ENCODE results near the gene NTNG1.

NTNG1 gene

DNA sequence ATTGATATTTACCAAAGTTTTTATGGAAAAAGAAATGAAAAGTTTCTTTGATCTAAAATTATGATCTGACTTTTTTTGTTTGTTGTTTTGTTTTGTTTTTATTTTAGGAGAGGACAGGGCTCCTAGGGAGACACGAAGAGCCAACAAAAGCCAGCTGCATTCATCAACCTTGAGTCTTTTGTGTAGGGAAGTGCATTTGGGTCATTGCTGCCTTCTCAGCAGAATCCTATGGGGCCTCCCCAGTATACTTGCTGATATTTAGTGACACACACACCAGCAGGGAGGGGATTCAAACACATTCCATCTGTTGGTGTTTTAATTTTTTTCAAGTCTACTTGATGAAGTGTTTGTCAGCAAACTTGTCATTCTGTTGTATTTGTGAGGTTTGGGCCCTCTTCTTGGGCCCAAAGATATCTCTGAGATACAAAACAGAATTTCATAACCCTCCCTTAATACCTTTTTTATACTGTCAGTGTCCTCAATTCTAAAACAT, 203.5 kb downstream of the NTNG1 start:
- H3K4me3 ChIP-seq (replicated peaks; ENCODE audit: insufficient read depth, low read length), result no peak overlapping the region
- TF ChIP-seq SPI1 (IDR thresholded peaks at IDR 0.05; ENCODE audit: borderline replicate concordance, low read depth) (no peak), POLR2AphosphoS5 (IDR thresholded peaks at IDR 0.05; ENCODE audit: low read depth) (no peak), GABPA (IDR thresholded peaks at IDR 0.05; ENCODE audit: low read depth) (no peak)
- TF ChIP-seq, protein P1, sequence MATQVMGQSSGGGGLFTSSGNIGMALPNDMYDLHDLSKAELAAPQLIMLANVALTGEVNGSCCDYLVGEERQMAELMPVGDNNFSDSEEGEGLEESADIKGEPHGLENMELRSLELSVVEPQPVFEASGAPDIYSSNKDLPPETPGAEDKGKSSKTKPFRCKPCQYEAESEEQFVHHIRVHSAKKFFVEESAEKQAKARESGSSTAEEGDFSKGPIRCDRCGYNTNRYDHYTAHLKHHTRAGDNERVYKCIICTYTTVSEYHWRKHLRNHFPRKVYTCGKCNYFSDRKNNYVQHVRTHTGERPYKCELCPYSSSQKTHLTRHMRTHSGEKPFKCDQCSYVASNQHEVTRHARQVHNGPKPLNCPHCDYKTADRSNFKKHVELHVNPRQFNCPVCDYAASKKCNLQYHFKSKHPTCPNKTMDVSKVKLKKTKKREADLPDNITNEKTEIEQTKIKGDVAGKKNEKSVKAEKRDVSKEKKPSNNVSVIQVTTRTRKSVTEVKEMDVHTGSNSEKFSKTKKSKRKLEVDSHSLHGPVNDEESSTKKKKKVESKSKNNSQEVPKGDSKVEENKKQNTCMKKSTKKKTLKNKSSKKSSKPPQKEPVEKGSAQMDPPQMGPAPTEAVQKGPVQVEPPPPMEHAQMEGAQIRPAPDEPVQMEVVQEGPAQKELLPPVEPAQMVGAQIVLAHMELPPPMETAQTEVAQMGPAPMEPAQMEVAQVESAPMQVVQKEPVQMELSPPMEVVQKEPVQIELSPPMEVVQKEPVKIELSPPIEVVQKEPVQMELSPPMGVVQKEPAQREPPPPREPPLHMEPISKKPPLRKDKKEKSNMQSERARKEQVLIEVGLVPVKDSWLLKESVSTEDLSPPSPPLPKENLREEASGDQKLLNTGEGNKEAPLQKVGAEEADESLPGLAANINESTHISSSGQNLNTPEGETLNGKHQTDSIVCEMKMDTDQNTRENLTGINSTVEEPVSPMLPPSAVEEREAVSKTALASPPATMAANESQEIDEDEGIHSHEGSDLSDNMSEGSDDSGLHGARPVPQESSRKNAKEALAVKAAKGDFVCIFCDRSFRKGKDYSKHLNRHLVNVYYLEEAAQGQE (IDR thresholded peaks at IDR 0.05; ENCODE audit: insufficient replicate concordance, low read depth), result no peak
- TF ChIP-seq, protein P2, sequence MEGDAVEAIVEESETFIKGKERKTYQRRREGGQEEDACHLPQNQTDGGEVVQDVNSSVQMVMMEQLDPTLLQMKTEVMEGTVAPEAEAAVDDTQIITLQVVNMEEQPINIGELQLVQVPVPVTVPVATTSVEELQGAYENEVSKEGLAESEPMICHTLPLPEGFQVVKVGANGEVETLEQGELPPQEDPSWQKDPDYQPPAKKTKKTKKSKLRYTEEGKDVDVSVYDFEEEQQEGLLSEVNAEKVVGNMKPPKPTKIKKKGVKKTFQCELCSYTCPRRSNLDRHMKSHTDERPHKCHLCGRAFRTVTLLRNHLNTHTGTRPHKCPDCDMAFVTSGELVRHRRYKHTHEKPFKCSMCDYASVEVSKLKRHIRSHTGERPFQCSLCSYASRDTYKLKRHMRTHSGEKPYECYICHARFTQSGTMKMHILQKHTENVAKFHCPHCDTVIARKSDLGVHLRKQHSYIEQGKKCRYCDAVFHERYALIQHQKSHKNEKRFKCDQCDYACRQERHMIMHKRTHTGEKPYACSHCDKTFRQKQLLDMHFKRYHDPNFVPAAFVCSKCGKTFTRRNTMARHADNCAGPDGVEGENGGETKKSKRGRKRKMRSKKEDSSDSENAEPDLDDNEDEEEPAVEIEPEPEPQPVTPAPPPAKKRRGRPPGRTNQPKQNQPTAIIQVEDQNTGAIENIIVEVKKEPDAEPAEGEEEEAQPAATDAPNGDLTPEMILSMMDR (IDR thresholded peaks at IDR 0.05; ENCODE audit: insufficient read depth, low read length), result no peak
- no peaks in the 10 kb centered on the region for H3K27me3 ChIP-seq (ENCODE audit: insufficient read depth, poor library complexity, severe bottlenecking)
- H3K27ac ChIP-seq (replicated peaks), result no peak overlapping the region
- no peak for DNase-seq (ENCODE audit: low read depth in 1 of 2, low spot score in 1 of 2)

- H3K4me3 ChIP-seq (replicated peaks; ENCODE audit: insufficient read depth, low read length), result no peak overlapping the region
- no peaks in the 10 kb centered on the region for H3K27me3 ChIP-seq (ENCODE audit: insufficient read depth, poor library complexity, severe bottlenecking)
- DNase-seq (ENCODE audit: low read depth in 1 of 2, low spot score in 1 of 2), result no peak
- TF ChIP-seq, protein P1 (IDR thresholded peaks at IDR 0.05; ENCODE audit: insufficient replicate concordance, low read depth), result no peak
- TF ChIP-seq, protein P2 (IDR thresholded peaks at IDR 0.05; ENCODE audit: insufficient read depth, low read length), result no peak
- TF ChIP-seq SPI1 (IDR thresholded peaks at IDR 0.05; ENCODE audit: borderline replicate concordance, low read depth), result no peak
- no peak for TF ChIP-seq GABPA (IDR thresholded peaks at IDR 0.05; ENCODE audit: low read depth)
- no peak for TF ChIP-seq POLR2AphosphoS5 (IDR thresholded peaks at IDR 0.05; ENCODE audit: low read depth)
- no peak overlapping the region for H3K27ac ChIP-seq (replicated peaks)
These were observed 204.0 kb downstream of the NTNG1 start for GRCh38 chr1:107344836-107345235.

DNA sequence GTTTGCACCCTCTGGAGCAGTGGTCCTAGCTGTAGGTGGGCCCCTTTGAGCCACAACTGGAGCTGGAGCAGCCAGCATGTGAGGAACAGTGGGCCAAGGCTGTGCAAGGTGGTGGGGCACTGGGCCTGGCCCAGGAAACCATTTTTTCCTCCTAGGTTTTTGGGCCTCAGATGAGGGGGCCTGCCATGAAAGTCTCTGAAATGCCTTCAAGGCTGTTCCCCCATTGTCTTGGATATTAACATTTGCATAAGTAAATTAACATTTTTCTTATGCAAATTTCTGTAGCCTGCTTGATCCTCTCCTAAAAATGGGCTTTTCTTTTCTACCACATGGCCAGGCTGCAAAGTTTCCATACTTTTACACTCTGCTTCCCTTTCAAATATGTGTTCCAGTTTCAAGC, 212.0 kb downstream of the NTNG1 start:
- no peak for TF ChIP-seq GABPA (IDR thresholded peaks at IDR 0.05; ENCODE audit: low read depth)
- TF ChIP-seq SPI1 (IDR thresholded peaks at IDR 0.05; ENCODE audit: borderline replicate concordance, low read depth), result no peak
- TF ChIP-seq POLR2AphosphoS5 (IDR thresholded peaks at IDR 0.05; ENCODE audit: low read depth), result no peak
- TF ChIP-seq, protein P1 (IDR thresholded peaks at IDR 0.05; ENCODE audit: insufficient replicate concordance, low read depth), result no peak
- TF ChIP-seq, protein P2 (IDR thresholded peaks at IDR 0.05; ENCODE audit: insufficient read depth, low read length), result no peak
- Histone ChIP-seq H3K27me3 (ENCODE audit: insufficient read depth, poor library complexity, severe bottlenecking) (no peaks in the 10 kb centered on the region), H3K4me3 (replicated peaks; ENCODE audit: insufficient read depth, low read length) (no peak overlapping the region), H3K27ac (replicated peaks) (no peak overlapping the region)
- DNase-seq (ENCODE audit: low read depth in 1 of 2, low spot score in 1 of 2), result no peak
